Lower lobe of right lung (tissue), 2 donors: ENCODE data around the gene BTC. TPM values are rescaled to one million over a fixed set of nuclear protein-coding genes. Genes with fewer than 3 reads are reported as not detected.

ENCODE experiments used
- ATAC-seq, 2 donors: fragments of 200-7000 bp; cut with Tn5 transposase; one replicate each; pipeline ENCODE4 v1.9.1; 2020 to 2022; ENCODE audit warnings: mild to moderate bottlenecking in 2 of 2, moderate library complexity in 2 of 2
- DNase-seq: peaks from one replicate; pipeline ENCODE4 v3.0.0-alpha.2; 2020
- H3K27ac ChIP-seq: fragments of 200-600 bp; one replicate; pipeline ENCODE4 v1.8.0; 2022
- H3K27me3 ChIP-seq: fragments of 200-600 bp; one replicate; pipeline ENCODE4 v1.8.0; 2022; ENCODE audit warnings: low read depth
- H3K36me3 ChIP-seq: fragments of 200-600 bp; one replicate; pipeline ENCODE4 v1.8.0; 2022; ENCODE audit warnings: mild to moderate bottlenecking
- H3K4me1 ChIP-seq: fragments of 200-600 bp; one replicate; pipeline ENCODE4 v1.8.0; 2022
- H3K4me3 ChIP-seq: fragments of 200-600 bp; one replicate; pipeline ENCODE4 v1.8.0; 2022; ENCODE audit warnings: mild to moderate bottlenecking
- H3K9me3 ChIP-seq: fragments of 200-600 bp; one replicate; pipeline ENCODE4 v1.8.0; 2022
- CTCF ChIP-seq: fragments of 200-600 bp; IDR thresholded peaks from one replicate; pipeline ENCODE4 v1.8.0; 2022; ENCODE audit warnings: antibody characterized with exemption, mild to moderate bottlenecking
- intact Hi-C: fragments of 100-400 bp; cut with DNase I; formaldehyde crosslinking; loops from one replicate; pipeline ENCODE4 v1.11.0; 2022
- total RNA-seq: library from RNA; stranded (reverse); fragmentation: NEBNext Ultra II Directional; extraction: Animal tissue kit (Norgen Biotek cat#: 25700); gene quantifications from one replicate; pipeline ENCODE4 v1.2.1, GENCODE V29; 2021
- donor health status: DM: no; HTN: yes; CAD: no; lungs with severe emphysema.

BTC gene
- total RNA-seq, 1 donor from 2014 or later = 2.9 TPM

GRCh38 chr4:74758551-74759145, 35.7 kb downstream of the BTC start:
- no peaks in the 10 kb centered on the region for H3K4me1 ChIP-seq
- H3K36me3 ChIP-seq = no peaks in the 10 kb centered on the region
- TF ChIP-seq CTCF = no peak
- intact Hi-C loops = no loop called here
- no peak overlapping the region for H3K27ac ChIP-seq
- H3K4me3 ChIP-seq = no peak overlapping the region
- no peak for ATAC-seq
- DNase-seq = no peak
- H3K27me3 ChIP-seq = no peaks in the 10 kb centered on the region
- no peaks in the 10 kb centered on the region for H3K9me3 ChIP-seq

DNA sequence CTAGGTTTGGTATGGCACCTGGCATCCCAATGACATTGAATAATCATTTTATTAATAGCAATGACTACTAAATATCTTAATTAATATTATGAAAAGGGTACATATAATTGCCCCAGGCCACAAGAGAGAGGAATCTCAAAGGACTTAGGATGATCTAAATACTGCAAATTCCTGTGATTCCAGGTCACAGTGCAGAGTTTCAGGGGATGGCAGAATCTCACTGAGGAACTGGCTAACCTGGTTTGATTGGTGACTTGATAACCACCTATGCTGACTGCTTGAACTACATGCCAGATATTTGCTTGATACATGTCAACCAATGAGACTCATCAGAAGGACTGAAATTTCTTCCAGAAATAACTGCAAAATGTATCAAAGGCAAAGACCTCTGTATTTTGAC, 37.2 kb downstream of the BTC start:
- H3K27ac ChIP-seq = no peak overlapping the region
- DNase-seq (no peak), ATAC-seq (no peak)
- no peak for TF ChIP-seq CTCF
- no peaks in the 10 kb centered on the region for H3K4me1 ChIP-seq
- H3K9me3 ChIP-seq = no peaks in the 10 kb centered on the region
- intact Hi-C loops = no loop called here
- no peaks in the 10 kb centered on the region for H3K27me3 ChIP-seq
- H3K4me3 ChIP-seq = no peak overlapping the region
- no peaks in the 10 kb centered on the region for H3K36me3 ChIP-seq

- H3K36me3 ChIP-seq = no peaks in the 10 kb centered on the region
- H3K9me3 ChIP-seq = no peaks in the 10 kb centered on the region
- intact Hi-C loops = no loop called here
- H3K27me3 ChIP-seq = no peaks in the 10 kb centered on the region
- no peak for TF ChIP-seq CTCF
- peak overlapping the region; percentile 57 for H3K27ac ChIP-seq
- H3K4me3 ChIP-seq = no peak overlapping the region
- ATAC-seq = peak; percentile 94 to 97
- DNase-seq = peak; percentile 66
- H3K4me1 ChIP-seq = no peaks in the 10 kb centered on the region
These were observed 38.8 kb downstream of the BTC start for GRCh38 chr4:74755486-74755885.

DNA sequence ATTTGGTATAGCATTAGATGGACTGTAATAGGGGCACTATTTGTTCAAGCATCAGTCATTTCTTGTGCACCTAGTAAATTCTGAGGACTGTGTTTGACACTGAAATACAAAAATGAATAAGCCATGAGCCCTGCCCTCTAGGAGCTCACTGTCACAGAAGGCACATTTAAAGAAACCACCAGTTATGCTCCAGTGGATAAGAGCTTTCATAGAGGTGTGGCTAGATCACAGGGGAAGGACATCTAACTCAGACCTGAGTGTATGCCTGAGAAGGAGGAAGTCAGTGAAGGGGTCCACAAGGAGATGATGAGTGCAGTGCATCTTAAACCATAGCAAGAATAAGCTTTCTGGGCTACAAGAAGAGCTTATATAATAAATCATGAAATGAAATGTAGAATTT, 40.1 kb downstream of the BTC start:
- ATAC-seq (no peak), DNase-seq (no peak)
- intact Hi-C loops = no loop called here
- no peaks in the 10 kb centered on the region for H3K36me3 ChIP-seq
- no peaks in the 10 kb centered on the region for H3K9me3 ChIP-seq
- no peaks in the 10 kb centered on the region for H3K4me1 ChIP-seq
- H3K27me3 ChIP-seq = no peaks in the 10 kb centered on the region
- no peak overlapping the region for H3K4me3 ChIP-seq
- no peak overlapping the region for H3K27ac ChIP-seq
- no peak for TF ChIP-seq CTCF

DNA sequence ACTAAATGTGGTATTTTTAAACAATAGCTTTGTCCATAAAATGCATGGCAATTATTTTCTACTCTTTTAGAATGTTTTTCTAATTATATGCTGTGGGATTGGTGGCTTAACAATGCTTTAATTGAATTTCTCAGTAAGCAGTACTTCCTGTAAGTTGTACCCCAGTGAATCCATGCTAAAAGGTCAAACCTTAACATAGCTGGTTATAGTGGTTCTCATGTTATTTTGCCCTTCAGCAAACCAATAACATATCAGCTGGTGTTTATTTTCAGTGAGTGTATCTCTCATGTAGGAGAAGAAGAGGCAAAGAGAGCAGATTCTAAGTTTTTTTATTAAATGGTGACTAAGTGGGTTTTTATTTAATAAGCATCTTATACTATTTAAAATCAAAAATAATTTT, 41.5 kb downstream of the BTC start:
- no peak overlapping the region for H3K4me3 ChIP-seq

More for the DNA sequence above, 41.5 kb downstream of the BTC start:
- intact Hi-C loops = no loop called here
- H3K9me3 ChIP-seq = no peaks in the 10 kb centered on the region
- no peaks in the 10 kb centered on the region for H3K27me3 ChIP-seq
- ATAC-seq (no peak), DNase-seq (no peak)
- no peak for TF ChIP-seq CTCF
- H3K4me1 ChIP-seq = no peaks in the 10 kb centered on the region
- H3K27ac ChIP-seq = no peak overlapping the region
- no peaks in the 10 kb centered on the region for H3K36me3 ChIP-seq
